Body of pancreas (tissue), 4 donors: ENCODE data around the gene CD4.

Experiments
- CTCF ChIP-seq, 7 experiments: fragments of 450-650 bp in 4 of 7; fragments of 200-600 bp in 3 of 7; sonication (generic) in 3 of 7; IDR thresholded peaks; one replicate each; pipeline ENCODE4 v1.5.1; 2016 to 2019; ENCODE audit warnings: antibody characterized with exemption in 7 of 7
- POLR2A ChIP-seq, 3 donors: fragments of 450-650 bp; IDR thresholded peaks; one replicate each; pipeline ENCODE4 v1.6.1; 2016; ENCODE audit warnings: antibody characterized with exemption in 3 of 3, mild to moderate bottlenecking in 2 of 3

DNA sequence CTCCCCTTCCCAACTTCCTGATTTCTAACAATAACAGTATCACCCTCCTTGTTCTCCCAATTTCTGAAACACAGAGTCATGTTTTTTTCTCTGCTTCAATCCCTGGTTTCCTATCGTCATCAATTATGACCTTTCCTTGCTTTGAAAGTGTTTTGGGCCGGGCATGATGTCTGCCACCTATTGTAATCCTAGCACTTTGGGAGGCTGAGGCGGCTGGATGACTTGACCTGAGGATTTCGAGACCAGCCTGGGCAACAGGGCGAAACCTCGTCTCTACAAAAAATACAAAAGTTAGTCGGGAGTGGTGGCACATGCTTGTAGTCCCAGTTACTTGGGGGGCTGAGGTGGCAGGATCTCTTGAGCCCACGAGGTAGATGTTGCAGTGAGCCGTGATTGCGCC lies 19.7 kb downstream of the CD4 start:
- TF ChIP-seq CTCF (IDR thresholded peaks at IDR 0.05) = no peak
- TF ChIP-seq POLR2A (IDR thresholded peaks at IDR 0.05) = no peak
